Spinal cord (tissue), 10 donors: Measurements from ENCODE around the gene MARCHF11. TPM values are rescaled to one million over a fixed set of nuclear protein-coding genes. Genes with fewer than 3 reads are reported as not detected.

ENCODE experiments used
- DNase-seq, 6 donors: peaks; one replicate each; pipeline versions ENCODE4 v3.0.0 to v3.0.0-alpha.2; 2013 to 2015; ENCODE audit warnings: low spot score in 6 of 6, low read depth in 4 of 6
- H3K27ac ChIP-seq: one replicate; pipeline ENCODE4 v1.5.1; 2013; ENCODE audit warnings: low read depth, low read length, control low read depth
- H3K27me3 ChIP-seq: one replicate; pipeline ENCODE4 v1.6.1; 2013; ENCODE audit warnings: low read length; ENCODE audit not compliant: control insufficient read depth, insufficient read depth
- H3K36me3 ChIP-seq: one replicate; pipeline ENCODE4 v1.6.1; 2013; ENCODE audit warnings: low read length; ENCODE audit not compliant: control insufficient read depth, insufficient read depth
- H3K4me1 ChIP-seq: one replicate; pipeline ENCODE4 v1.6.1; 2013; ENCODE audit warnings: low read length; ENCODE audit not compliant: control insufficient read depth, insufficient read depth
- H3K4me3 ChIP-seq: one replicate; pipeline ENCODE4 v1.5.1; 2013; ENCODE audit warnings: low read depth, low read length, control low read depth
- H3K9me3 ChIP-seq: one replicate; pipeline ENCODE4 v1.6.1; 2013; ENCODE audit warnings: low read length; ENCODE audit not compliant: control insufficient read depth, insufficient read depth
- WGBS: methylation state at CpG from one replicate; pipeline ENCODE4 v1.1.5; 2013; ENCODE audit warnings: missing lambda C conversion rate; ENCODE audit not compliant: insufficient coverage; 5-methylcytosine and 5-hydroxymethylcytosine counted together
- polyA plus RNA-seq, 2 donors: library from polyadenylated mRNA; unstranded; fragments of 120-200 nt; gene quantifications; one replicate each; pipeline ENCODE4 v1.2.1, GENCODE V29; 2013; ENCODE audit not compliant: insufficient read length in 2 of 2
- total RNA-seq, 2 donors: library from RNA; depleted of rRNA in 1 of 2; stranded (reverse); fragments of 120-200 nt in 1 of 2; fragments of >200 nt in 1 of 2; gene quantifications; one replicate each; pipeline versions ENCODE4 v1.2.3 to v1.2.4, GENCODE V29; 2013 to 2014
- donor health status: healthy.

MARCHF11 gene
- total and polyA plus RNA-seq, 4 donors, result 1.8 to 16.5 (median 9.1) TPM

GRCh38 chr5:16043349-16043965 lies 136.1 kb downstream of the MARCHF11 start:
- H3K27me3 ChIP-seq, result no peaks in the 10 kb centered on the region
- WGBS, result no CpG with 5 or more reads among the region's 5 CpGs
- no peaks in the 10 kb centered on the region for H3K9me3 ChIP-seq
- H3K36me3 ChIP-seq, result no peaks in the 10 kb centered on the region
- no peak overlapping the region for H3K27ac ChIP-seq
- no peaks in the 10 kb centered on the region for H3K4me1 ChIP-seq
- H3K4me3 ChIP-seq, result no peak overlapping the region
- no peak for DNase-seq

DNA sequence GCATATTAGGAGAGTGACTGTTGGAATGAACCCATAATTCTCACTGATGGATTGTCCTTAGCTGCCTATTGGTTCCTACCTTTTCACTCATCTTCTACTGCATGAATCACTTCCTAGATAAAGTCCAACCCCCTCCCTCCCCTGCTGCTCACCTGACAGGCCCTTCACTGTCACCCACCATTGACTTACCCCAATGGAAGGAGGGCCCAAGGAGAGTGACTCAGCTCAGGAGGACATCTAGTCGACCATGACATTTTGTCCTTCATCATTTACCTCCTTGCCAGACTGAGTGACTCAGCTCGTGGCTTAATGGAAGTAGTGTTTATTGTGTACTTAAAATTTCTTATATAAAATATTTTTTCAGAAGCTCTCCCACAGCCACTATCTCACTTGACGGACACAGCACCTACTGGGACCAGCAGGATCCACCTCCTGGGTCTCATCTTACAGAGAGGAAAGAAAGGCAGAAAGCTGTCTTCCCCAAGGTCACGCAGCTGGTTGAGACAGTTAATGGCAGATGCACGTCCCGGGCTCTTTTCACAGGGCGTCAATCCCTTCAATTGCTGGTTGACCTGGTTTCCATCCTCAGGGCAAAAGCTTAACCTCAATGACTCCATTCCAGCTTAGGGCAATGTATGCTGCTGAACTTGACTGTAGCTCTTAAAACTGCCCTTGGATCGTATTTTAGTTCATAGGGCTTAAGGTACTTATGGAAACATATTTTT lies 142.3 kb downstream of the MARCHF11 start:
- 85% methylated on average over 5 of the region's 8 CpGs for WGBS
- Histone ChIP-seq H3K4me3 (no peak overlapping the region), H3K9me3 (no peaks in the 10 kb centered on the region), H3K27ac (no peak overlapping the region), H3K4me1 (no peaks in the 10 kb centered on the region), H3K27me3 (no peaks in the 10 kb centered on the region), H3K36me3 (no peaks in the 10 kb centered on the region)
- DNase-seq, result no peak

DNA sequence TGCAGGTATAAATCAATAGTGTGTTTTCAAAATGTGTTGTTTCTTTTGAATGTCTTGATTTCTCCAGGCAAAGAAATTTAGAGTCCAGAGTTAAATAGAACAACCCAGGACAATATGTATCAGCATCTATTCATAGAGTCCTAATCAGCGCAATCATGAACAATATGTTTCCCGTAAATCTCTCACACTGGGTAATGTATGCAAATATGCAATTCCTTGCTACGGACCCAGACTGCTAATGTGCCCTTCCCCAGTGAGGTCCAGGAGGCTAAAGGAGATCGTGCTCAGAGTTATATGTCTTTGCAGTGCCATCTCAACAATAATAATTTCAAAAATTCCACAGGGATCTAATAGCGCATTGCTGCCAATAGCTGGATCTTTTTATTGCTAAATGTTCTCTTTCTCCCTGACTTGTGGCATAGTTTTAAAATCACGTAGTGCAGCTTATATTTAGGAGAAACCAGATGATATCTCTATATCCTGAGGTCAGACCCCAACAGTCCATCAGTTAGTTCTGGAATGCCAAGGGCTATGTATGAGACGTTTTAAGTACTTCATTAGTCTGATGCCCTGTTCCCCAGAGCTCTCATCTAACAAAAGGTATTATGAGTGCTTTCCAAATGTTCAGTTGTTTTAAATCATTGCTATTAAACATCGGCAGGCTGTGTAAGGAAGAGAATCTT lies 145.1 kb downstream of the MARCHF11 start:
- H3K4me3 ChIP-seq, result no peak overlapping the region
- no peaks in the 10 kb centered on the region for H3K27me3 ChIP-seq
- WGBS, result 60% methylated on average over 1 of the region's 8 CpGs
- no peak overlapping the region for H3K27ac ChIP-seq
- no peaks in the 10 kb centered on the region for H3K4me1 ChIP-seq
- no peaks in the 10 kb centered on the region for H3K9me3 ChIP-seq
- H3K36me3 ChIP-seq, result no peaks in the 10 kb centered on the region
- DNase-seq, result peak in 1 of 6 donors; percentile 60

DNA sequence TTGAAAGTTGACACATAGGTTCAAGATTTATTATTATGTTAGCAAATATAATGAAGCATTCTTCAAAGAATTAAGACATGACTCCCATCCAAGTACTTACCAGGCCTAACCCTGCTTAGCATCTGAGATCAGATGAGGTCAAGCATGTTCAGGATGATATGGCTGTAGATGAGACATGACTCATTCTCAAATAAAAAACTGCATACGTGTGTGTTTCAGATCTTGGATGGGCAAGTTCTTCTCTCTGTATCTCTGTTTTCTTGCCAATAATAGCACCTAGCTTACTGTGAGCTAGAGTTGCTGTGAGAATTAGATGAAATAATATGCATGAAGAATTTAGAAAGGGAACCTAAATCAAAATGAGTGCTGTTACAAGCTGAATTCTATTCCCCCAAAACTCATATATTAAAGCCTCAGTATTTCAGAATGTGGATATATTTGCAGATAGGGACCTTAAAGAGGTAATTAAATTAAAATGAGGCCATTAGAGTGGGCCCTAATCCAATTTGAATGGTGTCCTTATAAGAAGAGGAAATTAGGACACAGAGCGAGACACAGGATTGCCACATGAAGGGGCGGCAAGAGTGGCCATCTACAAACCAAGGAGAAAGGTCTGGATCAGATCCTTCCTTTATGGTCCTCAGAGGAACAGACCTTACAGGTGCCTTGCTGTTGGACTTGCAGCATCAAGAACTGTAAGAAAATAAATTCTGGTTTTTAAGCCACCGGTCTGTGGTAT lies 146.2 kb downstream of the MARCHF11 start:
- DNase-seq, result no peak
- Histone ChIP-seq H3K27me3 (no peaks in the 10 kb centered on the region), H3K9me3 (no peaks in the 10 kb centered on the region), H3K27ac (no peak overlapping the region), H3K4me3 (no peak overlapping the region), H3K4me1 (no peaks in the 10 kb centered on the region), H3K36me3 (no peaks in the 10 kb centered on the region)
- WGBS, result 94% methylated on average over 4 of the region's 4 CpGs

DNA sequence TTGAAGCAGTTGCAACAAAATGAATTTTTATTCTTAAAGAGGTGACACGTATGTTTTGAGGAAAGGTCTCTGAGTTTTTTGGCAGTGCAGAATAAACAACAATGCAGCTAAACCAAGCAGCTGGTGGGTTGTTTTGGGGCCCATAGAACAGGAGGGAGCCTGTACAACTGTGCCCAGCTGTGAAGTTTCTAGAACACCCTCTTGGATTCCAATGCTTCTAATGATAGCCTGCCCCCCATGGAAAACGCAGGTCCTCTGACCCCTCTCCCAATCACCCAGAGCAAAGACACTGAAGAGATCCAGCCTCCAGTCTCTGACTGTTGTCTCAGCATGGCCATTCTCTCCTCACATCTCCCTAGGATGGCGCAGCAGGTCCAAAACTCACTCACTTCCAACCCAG lies 150.9 kb downstream of the MARCHF11 start:
- H3K27ac ChIP-seq, result no peak overlapping the region
- H3K9me3 ChIP-seq, result no peaks in the 10 kb centered on the region
- no peaks in the 10 kb centered on the region for H3K4me1 ChIP-seq
- no peaks in the 10 kb centered on the region for H3K27me3 ChIP-seq
- WGBS, result 88% methylated on average over 3 of the region's 3 CpGs
- no peak overlapping the region for H3K4me3 ChIP-seq
- no peak for DNase-seq
- H3K36me3 ChIP-seq, result no peaks in the 10 kb centered on the region

- no peak overlapping the region for H3K4me3 ChIP-seq
- no peaks in the 10 kb centered on the region for H3K4me1 ChIP-seq
- no peaks in the 10 kb centered on the region for H3K27me3 ChIP-seq
- no peaks in the 10 kb centered on the region for H3K9me3 ChIP-seq
- no peak overlapping the region for H3K27ac ChIP-seq
- DNase-seq, result no peak
- H3K36me3 ChIP-seq, result no peaks in the 10 kb centered on the region
Observed at GRCh38 chr5:16025681-16026080, 153.9 kb downstream of the MARCHF11 start.

DNA sequence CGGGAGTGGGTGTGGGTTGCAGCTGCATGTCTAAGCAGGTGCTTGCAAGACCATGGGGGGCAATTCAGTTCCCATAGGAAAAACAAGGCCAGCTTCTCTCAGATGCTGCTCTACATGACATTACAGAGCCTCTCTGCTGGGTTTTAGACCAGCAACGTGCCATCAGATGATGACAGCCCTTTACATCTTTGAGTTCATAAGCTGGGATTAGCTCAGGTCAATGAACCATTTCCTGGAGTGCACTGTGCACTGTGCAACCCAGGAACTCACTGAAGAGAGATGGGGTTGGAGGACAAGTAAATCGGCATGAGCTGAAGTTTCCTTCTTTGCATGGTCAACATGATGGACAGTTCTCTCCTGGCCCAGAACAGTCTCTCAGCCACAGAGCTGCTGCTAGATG lies 160.6 kb downstream of the MARCHF11 start:
- H3K27me3 ChIP-seq, result no peaks in the 10 kb centered on the region
- WGBS, result 75% methylated on average over 3 of the region's 3 CpGs
- H3K4me3 ChIP-seq, result no peak overlapping the region
- no peaks in the 10 kb centered on the region for H3K9me3 ChIP-seq
- no peak for DNase-seq
- no peak overlapping the region for H3K27ac ChIP-seq
- H3K36me3 ChIP-seq, result no peaks in the 10 kb centered on the region
- H3K4me1 ChIP-seq, result no peaks in the 10 kb centered on the region

DNA sequence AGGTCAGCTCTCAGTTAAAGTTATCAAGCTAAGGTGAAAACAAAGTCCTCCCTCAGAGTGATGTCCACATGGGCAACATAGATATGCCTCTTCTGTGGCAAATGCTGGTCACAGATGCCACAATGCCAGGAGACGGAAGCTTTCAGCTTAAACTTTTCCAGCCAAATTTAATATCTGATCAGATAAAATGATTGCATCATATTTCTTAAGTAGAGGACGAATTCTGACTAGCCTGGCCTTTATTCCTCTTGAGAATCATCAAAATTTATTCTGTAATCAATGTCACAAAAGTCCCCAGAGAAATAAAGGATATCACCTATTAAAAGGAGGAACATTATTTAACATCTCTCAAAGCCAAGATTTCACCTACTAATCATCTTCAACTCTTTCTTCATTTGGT lies 161.9 kb downstream of the MARCHF11 start:
- Histone ChIP-seq H3K27me3 (no peaks in the 10 kb centered on the region), H3K4me3 (no peak overlapping the region), H3K36me3 (no peaks in the 10 kb centered on the region), H3K27ac (no peak overlapping the region), H3K9me3 (no peaks in the 10 kb centered on the region), H3K4me1 (no peaks in the 10 kb centered on the region)
- WGBS, result no CpG with 5 or more reads among the region's 2 CpGs
- no peak for DNase-seq
